K562 (cell line): Measurements from ENCODE around the gene GAB2. TPM values are rescaled to one million over a fixed set of nuclear protein-coding genes. Genes with fewer than 3 reads are reported as not detected.

ENCODE experiments used
- ARID1B ChIP-seq: fragments of 450-650 bp; IDR thresholded peaks from 2 replicates; pipeline ENCODE4 v1.6.1; 2016; ENCODE audit warnings: antibody characterized with exemption, mild to moderate bottlenecking, inconsistent platforms
- ATF7 ChIP-seq: fragments of 450-650 bp; IDR thresholded peaks from 2 replicates; pipeline ENCODE4 v1.7.1; 2014; ENCODE audit warnings: mild to moderate bottlenecking, moderate library complexity
- EP400 ChIP-seq: fragments of 450-650 bp; IDR thresholded peaks from 2 replicates; pipeline ENCODE4 v1.6.1; 2017; ENCODE audit warnings: antibody characterized with exemption, mild to moderate bottlenecking, moderate library complexity
- KDM1A ChIP-seq, 2 experiments: fragments of 450-650 bp; IDR thresholded peaks; 2 replicates each; pipeline ENCODE4 v1.6.1; 2016; ENCODE audit warnings: mild to moderate bottlenecking in 2 of 2
- L3MBTL2 ChIP-seq: fragments of 450-650 bp; IDR thresholded peaks from 2 replicates; pipeline ENCODE4 v1.6.1; 2016; ENCODE audit warnings: mild to moderate bottlenecking, moderate library complexity
- polyA plus RNA-seq, 8 experiments: library from polyadenylated mRNA; depleted of rRNA in 4 of 8; stranded (reverse) in 5 of 8; unstranded in 3 of 8; fragments of >200 nt; fragmentation: Nextera tagmentation in 2 of 8; fragmentation: Illumina TruSeq in 1 of 8; extraction: Ambion mirVana in 2 of 8; extraction: Trizol in 1 of 8; gene quantifications; 2 replicates each; pipeline versions ENCODE4 v1.2.1 to v1.2.3, GENCODE V29; 2011 to 2014; ENCODE audit warnings: inconsistent platforms in 1 of 8, missing spikeins in 1 of 8
- total RNA-seq, 7 experiments: library from RNA; depleted of rRNA in 6 of 7; stranded (reverse); fragments of >200 nt in 6 of 7; fragmentation: Illumina TruSeq in 2 of 7; extraction: Trizol in 2 of 7; gene quantifications; 2 replicates each; pipeline versions ENCODE4 v1.2.1 to v1.2.3, GENCODE V29; 2011 to 2021; ENCODE audit warnings: low replicate concordance in 1 of 7
- TF ChIP-seq, protein P1 (sequence below): fragments of 450-650 bp; IDR thresholded peaks from 2 replicates; pipeline ENCODE4 v1.6.1; 2016; ENCODE audit warnings: borderline replicate concordance
- TF ChIP-seq, protein P2 (sequence below), 2 experiments: fragments of 250-450 bp in 1 of 2; fragments of 450-650 bp in 1 of 2; sonication (Bioruptor Pico) in 1 of 2; IDR thresholded peaks; 2 replicates each; pipeline versions ENCODE4 v1.6.1 to v1.8.0; 2016 to 2021; ENCODE audit warnings: mild to moderate bottlenecking in 2 of 2, moderate library complexity in 2 of 2, missing compliant biosample characterization in 1 of 2, missing genetic modification characterization in 1 of 2

Gene GAB2
- total and polyA plus RNA-seq, 9 of the 15 experiments (the other 6 are each of a cell fraction or from before 2014, with no cell fraction given) = 2.3 to 35.2 (median 16.1) TPM

DNA sequence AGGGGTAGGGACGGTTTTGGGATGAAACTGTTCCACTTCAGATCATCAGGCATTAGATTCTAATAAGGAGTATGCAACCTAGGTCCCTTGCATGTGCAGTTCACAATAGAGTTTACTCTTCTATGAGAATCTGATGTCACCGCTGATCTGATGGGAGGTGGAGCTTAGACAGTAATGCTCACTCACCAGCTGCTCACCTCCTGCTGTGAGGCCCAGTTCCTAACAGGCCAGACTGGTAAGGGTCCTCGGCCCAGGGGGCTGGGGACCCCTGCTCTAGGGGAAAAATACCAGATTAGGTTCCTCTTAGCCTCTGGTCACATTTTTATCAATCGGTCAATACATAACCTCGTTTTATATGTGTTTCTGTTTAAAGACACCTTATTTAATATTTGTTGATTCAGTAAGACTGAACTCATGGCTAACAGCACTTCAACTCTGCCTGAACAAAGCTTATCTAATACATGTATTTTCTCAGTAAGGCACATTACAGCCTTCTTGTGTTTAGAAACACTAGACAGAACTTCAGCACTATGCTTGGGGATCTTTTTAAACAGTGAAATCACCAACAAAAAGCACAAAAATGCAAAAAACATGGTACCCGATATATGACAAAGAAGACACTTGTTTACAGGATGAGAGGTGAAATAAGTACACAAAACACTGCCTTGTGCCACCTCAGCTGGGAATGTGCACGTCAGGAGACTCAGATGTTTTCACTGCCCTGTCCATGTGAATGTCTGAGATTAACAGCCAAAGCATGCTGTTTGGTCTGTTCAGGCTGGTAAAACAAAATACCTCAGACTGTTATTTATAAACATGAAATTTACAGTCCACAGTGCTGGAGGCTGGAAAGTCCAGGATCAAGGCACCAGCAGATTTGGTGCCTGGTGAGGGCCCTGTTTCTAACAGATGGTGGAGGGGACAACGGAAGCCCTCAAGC, 121.4 kb downstream of the GAB2 start (continued):
- no peak for TF ChIP-seq KDM1A (IDR thresholded peaks at IDR 0.05)
- TF ChIP-seq ATF7 = peak; percentile 30; the same call in 1 of the 2 replicates
- TF ChIP-seq EP400 = 0 out of 2 replicates have a peak, but pooled peaks have one; percentile 13
- TF ChIP-seq, protein P1, sequence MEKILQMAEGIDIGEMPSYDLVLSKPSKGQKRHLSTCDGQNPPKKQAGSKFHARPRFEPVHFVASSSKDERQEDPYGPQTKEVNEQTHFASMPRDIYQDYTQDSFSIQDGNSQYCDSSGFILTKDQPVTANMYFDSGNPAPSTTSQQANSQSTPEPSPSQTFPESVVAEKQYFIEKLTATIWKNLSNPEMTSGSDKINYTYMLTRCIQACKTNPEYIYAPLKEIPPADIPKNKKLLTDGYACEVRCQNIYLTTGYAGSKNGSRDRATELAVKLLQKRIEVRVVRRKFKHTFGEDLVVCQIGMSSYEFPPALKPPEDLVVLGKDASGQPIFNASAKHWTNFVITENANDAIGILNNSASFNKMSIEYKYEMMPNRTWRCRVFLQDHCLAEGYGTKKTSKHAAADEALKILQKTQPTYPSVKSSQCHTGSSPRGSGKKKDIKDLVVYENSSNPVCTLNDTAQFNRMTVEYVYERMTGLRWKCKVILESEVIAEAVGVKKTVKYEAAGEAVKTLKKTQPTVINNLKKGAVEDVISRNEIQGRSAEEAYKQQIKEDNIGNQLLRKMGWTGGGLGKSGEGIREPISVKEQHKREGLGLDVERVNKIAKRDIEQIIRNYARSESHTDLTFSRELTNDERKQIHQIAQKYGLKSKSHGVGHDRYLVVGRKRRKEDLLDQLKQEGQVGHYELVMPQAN = no peak
- peak; percentile 67 for TF ChIP-seq L3MBTL2
- 0 out of 2 replicates have a peak, but pooled peaks have one; percentile 12 for TF ChIP-seq ARID1B
- TF ChIP-seq, protein P2, sequence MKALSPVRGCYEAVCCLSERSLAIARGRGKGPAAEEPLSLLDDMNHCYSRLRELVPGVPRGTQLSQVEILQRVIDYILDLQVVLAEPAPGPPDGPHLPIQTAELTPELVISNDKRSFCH (CRISPR knock-in tag; IDR thresholded peaks at IDR 0.05) = no peak
- TF ChIP-seq, protein P2 (tag; IDR thresholded peaks at IDR 0.05) = no peak
